PC-3 (cell line): ENCODE measurements around the gene CRELD1. TPM values are rescaled to one million over a fixed set of nuclear protein-coding genes. Genes with fewer than 3 reads are reported as not detected.

ENCODE experiments used
- ATAC-seq: fragments of 200-7000 bp; cut with Tn5 transposase; 2 replicates; pipeline ENCODE4 v1.9.1; 2020; ENCODE audit warnings: mild to moderate bottlenecking, moderate library complexity
- BruUV-seq: library from RNA; stranded (reverse); fragments of 400-500 nt; replicated peaks from 2 replicates; lab custom pipeline; 2021; lab: Mats Ljungman, UMichigan
- CTCF ChIA-PET: fragments of 300-600 bp; sonication (Branson Sonifier 250); formaldehyde crosslinking; loops from one replicate; lab custom pipeline; 2022; ENCODE audit warnings: antibody characterized with exemption; lab: Charles Lee
- POLR2A ChIA-PET: fragments of 300-600 bp; sonication (Branson Sonifier 250); formaldehyde crosslinking; loops from one replicate; lab custom pipeline; 2022; ENCODE audit warnings: antibody characterized with exemption; ENCODE audit not compliant: unreplicated experiment; lab: Charles Lee
- DNase-seq: peaks from one replicate; pipeline ENCODE4 v3.0.0-alpha.2; 2015
- H2AFZ ChIP-seq: fragments of 300-600 bp; sonication (generic); 2 replicates; pipeline ENCODE4 v1.6.0; 2016; ENCODE audit warnings: antibody characterized with exemption, low read length
- H3F3A ChIP-seq: fragments of 300-600 bp; sonication (generic); one replicate; pipeline ENCODE4 v1.6.0; 2017; ENCODE audit warnings: antibody characterized with exemption, low read length, control low read depth, mild to moderate bottlenecking; ENCODE audit not compliant: unreplicated experiment
- H3K27ac ChIP-seq: fragments of 300-600 bp; sonication (generic); 2 replicates; pipeline ENCODE4 v1.5.1; 2016; ENCODE audit warnings: mild to moderate bottlenecking, low read length
- H3K27me3 ChIP-seq: fragments of 300-600 bp; sonication (generic); 2 replicates; pipeline ENCODE4 v1.6.1; 2016; ENCODE audit warnings: low read length, mixed read lengths
- H3K36me3 ChIP-seq: fragments of 300-600 bp; sonication (generic); 2 replicates; pipeline ENCODE4 v1.6.1; 2016; ENCODE audit warnings: low read depth, mixed run types, low read length, mixed read lengths
- H3K4me1 ChIP-seq: fragments of 300-600 bp; sonication (generic); 2 replicates; pipeline ENCODE4 v1.5.1; 2016; ENCODE audit warnings: low read length; ENCODE audit not compliant: insufficient read depth
- H3K4me2 ChIP-seq: fragments of 300-600 bp; sonication (generic); 2 replicates; pipeline ENCODE4 v1.6.0; 2016; ENCODE audit warnings: low read length
- H3K4me3 ChIP-seq: fragments of 300-600 bp; sonication (generic); 2 replicates; pipeline ENCODE4 v1.5.1; 2016; ENCODE audit warnings: mild to moderate bottlenecking, low read length, mixed read lengths
- H3K79me2 ChIP-seq: fragments of 300-600 bp; sonication (generic); 2 replicates; pipeline ENCODE4 v1.6.1; 2017; ENCODE audit warnings: low read length, mixed read lengths
- H3K9ac ChIP-seq: fragments of 300-600 bp; sonication (generic); 2 replicates; pipeline ENCODE4 v1.6.0; 2016; ENCODE audit warnings: mild to moderate bottlenecking, low read length
- H3K9me2 ChIP-seq: fragments of 300-600 bp; sonication (generic); replicated peaks from 2 replicates; pipeline ENCODE4 v1.6.1; 2016; ENCODE audit warnings: mixed run types, low read length, mixed read lengths
- H3K9me3 ChIP-seq: fragments of 300-600 bp; sonication (generic); 2 replicates; pipeline ENCODE4 v1.6.1; 2016; ENCODE audit warnings: low read length, mixed read lengths
- H4K20me1 ChIP-seq: fragments of 300-600 bp; sonication (generic); 2 replicates; pipeline ENCODE4 v1.6.1; 2016; ENCODE audit warnings: low read length, mixed read lengths
- CTCF ChIP-seq: fragments of 300-600 bp; sonication (generic); conservative IDR thresholded peaks from 2 replicates; pipeline ENCODE4 v1.5.1; 2017; ENCODE audit warnings: antibody characterized with exemption, low read depth, mild to moderate bottlenecking, low read length
- EZH2 ChIP-seq: fragments of 300-600 bp; sonication (generic); IDR thresholded peaks from one replicate; pipeline ENCODE4 v1.6.1; 2017; ENCODE audit warnings: antibody characterized with exemption, mild to moderate bottlenecking, low read length; ENCODE audit not compliant: unreplicated experiment
- EZH2phosphoT487 ChIP-seq: fragments of 300-600 bp; sonication (generic); IDR thresholded peaks from 2 replicates; pipeline ENCODE4 v1.6.1; 2018; ENCODE audit warnings: mild to moderate bottlenecking, antibody characterized with exemption, low read length, borderline replicate concordance
- intact Hi-C: fragments of 100-400 bp; cut with micrococcal nuclease; formaldehyde crosslinking; loops from 2 replicates; pipeline ENCODE4 v1.9.0; 2023
- total RNA-seq: library from RNA; depleted of rRNA; stranded (reverse); fragments of >200 nt; gene quantifications from 2 replicates; pipeline ENCODE4 v1.2.3, GENCODE V29; 2014

CRELD1 gene
- total RNA-seq, 1 experiment from 2014 or later, result 22.0 TPM

GRCh38 chr3:9928158-9928557, 5.5 kb upstream of the CRELD1 start:
- intact Hi-C loops, result no loop called here
- Histone ChIP-seq H3K27ac (no peak overlapping the region), H4K20me1 (no peaks in the 10 kb centered on the region), H3F3A (no peaks in the 10 kb centered on the region), H3K4me3 (no peak overlapping the region), H3K9ac (no peak overlapping the region), H3K27me3 (no peaks in the 10 kb centered on the region), H3K9me3 (no peaks in the 10 kb centered on the region), H3K4me1 (peaks cover 8% of the 10 kb centered on the region), H3K79me2 (no peaks in the 10 kb centered on the region), H3K4me2 (no peak overlapping the region), H3K9me2 (no peaks in the 10 kb centered on the region), H3K36me3 (peaks cover 17% of the 10 kb centered on the region), H2AFZ (no peak overlapping the region)
- ATAC-seq (no peak), DNase-seq (no peak)
- TF ChIP-seq EZH2 (no peak), EZH2phosphoT487 (no peak), CTCF (no peak)
- ChIA-PET CTCF (no interaction called here), POLR2A (no interaction called here)
- BruUV-seq, result no TSS peak

GRCh38 chr3:9930804-9931418, 2.7 kb upstream of the CRELD1 start:
- TF ChIP-seq CTCF (peak; percentile 47), EZH2phosphoT487 (no peak)
- DNase-seq (peak; percentile 28), ATAC-seq (no peak)
- no TSS peak for BruUV-seq
- Histone ChIP-seq H3K27me3 (no peaks in the 10 kb centered on the region), H3K36me3 (peaks cover 17% of the 10 kb centered on the region), H3K9me2 (no peaks in the 10 kb centered on the region), H4K20me1 (no peaks in the 10 kb centered on the region), H3K4me1 (peaks cover 31% of the 10 kb centered on the region), H2AFZ (no peak overlapping the region), H3K79me2 (peaks cover 16% of the 10 kb centered on the region), H3K4me3 (no peak overlapping the region), H3K9me3 (no peaks in the 10 kb centered on the region), H3K27ac (no peak overlapping the region), H3F3A (no peaks in the 10 kb centered on the region), H3K4me2 (no peak overlapping the region), H3K9ac (no peak overlapping the region)
- CTCF ChIA-PET, result interaction anchor here (0.6 to 1.4 kb wide), 4 partner anchors 14 to 109 kb away, joined by 3 to 6 read pairs (median 4); partner anchors contain the start of gene IL17RC
- intact Hi-C loops, result loop anchor here (5.0 kb wide), 1 partner anchor 214 kb away; no protein-coding TSS in a partner anchor
- POLR2A ChIA-PET, result interaction anchor here (0.8 kb wide), 1 partner anchor 13 kb away, joined by 6 read pairs; no protein-coding TSS in a partner anchor

DNA sequence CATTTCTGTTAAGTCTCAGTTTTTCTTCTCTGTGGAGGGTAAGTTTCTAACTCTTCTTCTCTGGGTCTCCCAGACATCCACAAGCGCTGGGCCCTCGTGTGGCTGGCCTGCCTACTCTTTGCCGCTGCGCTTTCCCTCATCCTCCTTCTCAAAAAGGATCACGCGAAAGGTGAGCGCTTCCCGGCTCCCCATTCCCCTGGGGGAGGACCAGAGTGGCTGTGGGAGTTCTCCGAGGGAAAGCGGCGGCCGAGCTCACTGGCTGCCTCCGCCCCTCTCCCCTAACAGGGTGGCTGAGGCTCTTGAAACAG, 1.1 kb upstream of the CRELD1 start:
- POLR2A ChIA-PET, result interaction anchor here (0.6 to 1.9 kb wide), 4 partner anchors 16 to 113 kb away, joined by 4 to 25 read pairs (median 6); partner anchors contain the start of gene IL17RC
- H3K4me2 ChIP-seq, result peak overlapping the region; percentile 91

More for the DNA sequence above, 1.1 kb upstream of the CRELD1 start:
- H3K27ac ChIP-seq, result peak overlapping the region; percentile 84
- H3K36me3 ChIP-seq, result peaks cover 17% of the 10 kb centered on the region
- H3F3A ChIP-seq, result no peaks in the 10 kb centered on the region
- peak overlapping the region; percentile 67 for H2AFZ ChIP-seq
- no peaks in the 10 kb centered on the region for H3K27me3 ChIP-seq
- H3K4me1 ChIP-seq, result peaks cover 33% of the 10 kb centered on the region
- H3K9me3 ChIP-seq, result no peaks in the 10 kb centered on the region
- CTCF ChIA-PET, result interaction anchor here (0.6 to 2.0 kb wide), 9 partner anchors 10 to 343 kb away, joined by 3 to 24 read pairs (median 4); no protein-coding TSS in a partner anchor
- peak overlapping the region; percentile 72 for H3K4me3 ChIP-seq
- intact Hi-C loops, result loop anchor here (2.0 to 5.0 kb wide), 2 partner anchors 34 to 215 kb away; no protein-coding TSS in a partner anchor
- no peaks in the 10 kb centered on the region for H3K9me2 ChIP-seq
- no TSS peak for BruUV-seq
- H3K9ac ChIP-seq, result peak overlapping the region; percentile 81
- no peak for DNase-seq
- ATAC-seq, result no peak
- H4K20me1 ChIP-seq, result no peaks in the 10 kb centered on the region
- TF ChIP-seq EZH2phosphoT487 (no peak), CTCF (no peak), EZH2 (no peak)
- peaks cover 19% of the 10 kb centered on the region for H3K79me2 ChIP-seq
